ENCODE measurements around the gene GPR84. TPM values are rescaled to one million over a fixed set of nuclear protein-coding genes. Genes with fewer than 3 reads are reported as not detected.

GPR84 gene
- total and polyA plus RNA-seq, 2 of the 8 experiments (the other 6 are each of a cell fraction or from before 2014, with no cell fraction given), result 0.09 TPM; not detected in 1

DNA sequence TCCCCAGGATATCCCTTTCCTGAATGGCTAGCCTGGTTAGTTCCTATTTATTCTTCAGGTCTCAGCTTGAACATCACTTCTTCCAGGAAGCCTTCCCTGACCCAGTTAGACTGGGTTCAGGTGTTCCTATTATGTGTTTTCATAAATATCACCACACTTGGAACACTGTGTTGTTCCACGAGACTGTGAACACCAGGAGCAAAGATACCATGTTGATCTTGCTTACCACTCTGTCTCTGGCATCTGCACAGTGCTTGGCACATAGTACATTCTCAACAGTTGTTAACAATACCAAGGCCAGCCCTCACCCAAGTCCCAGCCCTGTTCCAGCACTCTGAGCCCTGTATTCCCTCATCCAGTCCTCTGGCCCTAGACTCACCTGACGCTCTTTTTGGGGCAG is 33.9 kb upstream of the GPR84 start (continued):
- TF ChIP-seq CREB1 (IDR thresholded peaks at IDR 0.05), result no peak
- no peak for TF ChIP-seq KDM5A (IDR thresholded peaks at IDR 0.05; ENCODE audit: low read length)
- no peak for TF ChIP-seq SIX5 (IDR thresholded peaks at IDR 0.05; ENCODE audit: low read depth, low read length)
- no peak for TF ChIP-seq JUN (IDR thresholded peaks at IDR 0.05; ENCODE audit: low read depth, low read length)
- no peak for TF ChIP-seq CTBP2 (IDR thresholded peaks at IDR 0.05; ENCODE audit: borderline replicate concordance, insufficient read depth, insufficient read length, low read length)
- TF ChIP-seq GTF2F1 (IDR thresholded peaks at IDR 0.05; ENCODE audit: borderline replicate concordance, low read depth, low read length), result no peak
- no peak for TF ChIP-seq ASH2L (IDR thresholded peaks at IDR 0.05; ENCODE audit: low read length)

Measured in H1 (cell line).